Regular cardiac myocyte (primary cell): ENCODE data around the gene RAB5A. TPM values are rescaled to one million over a fixed set of nuclear protein-coding genes. Genes with fewer than 3 reads are reported as not detected.

Experiments used
- total RNA-seq: library from RNA; depleted of rRNA; stranded (reverse); fragments of >200 nt; gene quantifications from 2 replicates; pipeline ENCODE4 v1.2.3, GENCODE V29; 2014

Gene RAB5A
- 61.2 and 62.0 TPM in 2 replicates for total RNA-seq

GRCh38 chr3:19946832-19947548 lies at the start of gene RAB5A:
Gene RAB5A, plus strand, starts transcription at chr3:19947097. Its CDS starts 3,802 bp downstream, at chr3:19950899.

GRCh38 chr3:19934098-19934566 lies 12.8 kb upstream of the RAB5A start, which contains the start of gene EFHB:
Gene EFHB, minus strand, starts transcription at chr3:19934217. Its CDS starts 199 bp downstream, at chr3:19934018.

GRCh38 chr3:20012164-20012563 lies 65.3 kb downstream of the RAB5A start, which contains the start of gene PP2D1:
Gene PP2D1, minus strand, starts transcription at chr3:20012264. Its CDS starts 192 bp downstream, at chr3:20012072.

Other genes with a start within 250 kb of the RAB5A start
- gene EFHB, start 12.9 kb upstream of the RAB5A start, total RNA-seq: under 0.01 TPM in 1 of 2 replicates, not detected in the other
- gene PP2D1, start 65.2 kb downstream of the RAB5A start, total RNA-seq: not detected in 2 replicates
- 5.6 and 11.3 TPM in 2 replicates for gene KAT2B, start 93.3 kb downstream of the RAB5A start, total RNA-seq
- 0.56 and 9.8 TPM in 2 replicates for gene SGO1, start 239.1 kb downstream of the RAB5A start, total RNA-seq